ENCODE measurements around the gene KAT2B. TPM values are rescaled to one million over a fixed set of nuclear protein-coding genes. Genes with fewer than 3 reads are reported as not detected.
"Not testable (repeated sequence)": the region's sequence is repeated elsewhere in the genome, so short reads cannot be mapped to it uniquely, and the experiment has no call there.

The KAT2B gene
- total and polyA plus RNA-seq, 8 donors: 3.8 to 208 (median 20.3) TPM

- no peak overlapping the region for H3K4me3 ChIP-seq
- no peaks in the 10 kb centered on the region for H3K9me3 ChIP-seq
- 45 to 82% (median 66%) methylated on average over 5 of the region's 5 CpGs for WGBS, 5 donors
- DNase-seq: no peak
- intact Hi-C loops (cut with DNase I; ENCODE audit: low total_unique reads): no loop called here
- TF ChIP-seq EP300 (IDR thresholded peaks at IDR 0.05): no peak
- peaks cover 47 to 73% (median 59%) of the 10 kb centered on the region in 4 donors for H3K4me1 ChIP-seq
- peak overlapping the region in 4 of 5 donors; percentile 67 to 99 (median 98) for H3K27ac ChIP-seq
- H3K27me3 ChIP-seq: no peaks in the 10 kb centered on the region
- H3K36me3 ChIP-seq: no peaks in the 10 kb centered on the region
Measured at GRCh38 chr3:20042331-20042730, 2.1 kb downstream of the KAT2B start.

GRCh38 chr3:20043396-20043795 lies 3.1 kb downstream of the KAT2B start:
- H3K9me3 ChIP-seq: no peaks in the 10 kb centered on the region
- no peaks in the 10 kb centered on the region for H3K36me3 ChIP-seq
- H3K27ac ChIP-seq: peak overlapping the region; percentile 52 to 99 (median 97)
- peak; percentile 88 to 93 for DNase-seq
- peak overlapping the region in 3 of 4 donors; percentile 0 to 26 (median 8) for H3K4me3 ChIP-seq
- intact Hi-C loops (cut with DNase I; ENCODE audit: low total_unique reads): no loop called here
- WGBS, 5 donors: 5 to 11% (median 8%) methylated on average over 4 of the region's 4 CpGs
- H3K27me3 ChIP-seq: no peaks in the 10 kb centered on the region
- TF ChIP-seq POLR2A (IDR thresholded peaks at IDR 0.05) (no peak), POLR2AphosphoS5 (IDR thresholded peaks at IDR 0.05) (peak in 1 of 3 donors; percentile 28)
- H3K4me1 ChIP-seq: peaks cover 54 to 77% (median 62%) of the 10 kb centered on the region in 4 donors

DNA sequence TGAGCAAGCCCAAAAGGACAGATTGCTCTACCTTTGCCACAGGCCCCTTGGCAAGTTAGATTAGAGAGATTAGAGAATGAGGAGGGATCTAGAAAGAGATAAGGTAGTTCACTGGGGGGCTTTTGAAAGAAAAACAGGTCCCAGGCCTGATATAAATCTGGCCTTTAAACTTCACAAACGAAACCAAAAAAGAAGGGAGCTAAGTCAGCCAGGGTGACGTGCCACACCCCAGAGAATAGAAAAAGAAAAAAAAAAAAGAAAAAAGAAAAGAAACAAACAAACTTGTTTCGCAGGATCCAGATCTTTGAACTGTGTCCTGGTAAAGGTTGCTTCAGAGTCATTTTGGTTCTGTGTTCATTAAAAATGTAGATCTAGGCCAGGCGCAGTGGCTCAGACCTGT lies 3.6 kb downstream of the KAT2B start:
- peaks cover 50 to 77% (median 62%) of the 10 kb centered on the region in 4 donors for H3K4me1 ChIP-seq
- intact Hi-C loops (cut with DNase I; ENCODE audit: low total_unique reads): no loop called here

DNA sequence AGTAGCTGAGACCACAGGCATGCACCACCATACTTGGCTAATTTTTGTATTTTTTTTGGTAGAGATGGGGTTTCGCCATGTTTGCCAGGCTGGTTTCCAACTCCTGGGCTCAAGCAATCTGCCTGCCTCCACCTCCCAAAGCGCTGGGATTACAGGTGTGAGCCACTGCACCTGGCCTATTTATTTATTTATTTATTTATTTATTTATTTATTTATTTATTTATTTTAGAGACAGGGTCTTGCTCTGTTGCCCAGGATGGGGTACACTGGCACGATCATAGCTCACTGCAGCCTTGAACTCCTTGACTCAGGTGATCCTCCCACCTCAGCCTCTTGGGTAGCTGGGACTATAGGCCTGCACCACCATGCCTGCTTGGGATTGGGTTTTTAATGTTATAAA lies 4.9 kb downstream of the KAT2B start:
- peaks cover 49 to 82% (median 65%) of the 10 kb centered on the region in 4 donors for H3K4me1 ChIP-seq
- H3K27ac ChIP-seq; H3K27me3 ChIP-seq; H3K4me3 ChIP-seq; intact Hi-C loops (cut with DNase I; ENCODE audit: low total_unique reads); H3K36me3 ChIP-seq; DNase-seq; H3K9me3 ChIP-seq: not testable (repeated sequence)
- WGBS, 5 donors: 96 to 100% (median 99%) methylated on average over 3 of the region's 3 CpGs

More for the DNA sequence above, 3.6 kb downstream of the KAT2B start:
- H3K4me3 ChIP-seq: peak overlapping the region in 3 of 4 donors; percentile 0 to 26 (median 8)
- H3K27me3 ChIP-seq: no peaks in the 10 kb centered on the region
- no peaks in the 10 kb centered on the region for H3K9me3 ChIP-seq
- peak in 1 of 2 donors; percentile 50 for DNase-seq
- no peaks in the 10 kb centered on the region for H3K36me3 ChIP-seq
- TF ChIP-seq EP300 (IDR thresholded peaks at IDR 0.05) (no peak), POLR2AphosphoS5 (IDR thresholded peaks at IDR 0.05) (no peak), CTCF (IDR thresholded peaks at IDR 0.05) (no peak)
- peak overlapping the region; percentile 52 to 99 (median 97) for H3K27ac ChIP-seq
- 38 to 48% (median 44%) methylated on average over 4 of the region's 4 CpGs for WGBS, 5 donors

DNA sequence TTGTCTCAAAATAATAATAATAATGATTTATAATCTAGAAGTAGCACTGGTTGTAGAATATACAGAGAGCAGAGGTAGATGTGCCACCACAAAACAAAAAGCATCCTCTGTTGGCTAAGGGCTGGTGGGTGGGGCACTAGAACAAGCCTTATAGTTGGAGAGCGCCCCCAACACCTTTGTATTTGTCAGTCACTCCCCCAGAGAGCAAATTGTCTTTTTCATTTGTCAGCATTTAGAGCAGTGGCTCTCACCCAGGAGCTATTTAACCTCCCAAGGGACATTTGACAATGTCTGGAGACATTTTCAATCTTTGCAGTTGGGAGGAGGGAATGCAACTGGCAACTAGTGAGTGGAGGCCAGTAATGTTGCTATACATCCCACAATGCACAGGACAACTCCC lies 6.3 kb downstream of the KAT2B start:
- H3K4me3 ChIP-seq: no peak overlapping the region
- WGBS, 5 donors: 95 to 100% (median 100%) methylated on average over 1 of the region's 1 CpG
- no peaks in the 10 kb centered on the region for H3K36me3 ChIP-seq
- peaks cover 41 to 83% (median 63%) of the 10 kb centered on the region in 4 donors for H3K4me1 ChIP-seq
- H3K27ac ChIP-seq: no peak overlapping the region
- TF ChIP-seq CTCF (IDR thresholded peaks at IDR 0.05) (no peak), POLR2A (IDR thresholded peaks at IDR 0.05) (no peak), POLR2AphosphoS5 (IDR thresholded peaks at IDR 0.05) (no peak), EP300 (IDR thresholded peaks at IDR 0.05) (no peak)
- intact Hi-C loops (cut with DNase I; ENCODE audit: low total_unique reads): no loop called here
- no peaks in the 10 kb centered on the region for H3K27me3 ChIP-seq
- no peaks in the 10 kb centered on the region for H3K9me3 ChIP-seq
- DNase-seq: no peak

DNA sequence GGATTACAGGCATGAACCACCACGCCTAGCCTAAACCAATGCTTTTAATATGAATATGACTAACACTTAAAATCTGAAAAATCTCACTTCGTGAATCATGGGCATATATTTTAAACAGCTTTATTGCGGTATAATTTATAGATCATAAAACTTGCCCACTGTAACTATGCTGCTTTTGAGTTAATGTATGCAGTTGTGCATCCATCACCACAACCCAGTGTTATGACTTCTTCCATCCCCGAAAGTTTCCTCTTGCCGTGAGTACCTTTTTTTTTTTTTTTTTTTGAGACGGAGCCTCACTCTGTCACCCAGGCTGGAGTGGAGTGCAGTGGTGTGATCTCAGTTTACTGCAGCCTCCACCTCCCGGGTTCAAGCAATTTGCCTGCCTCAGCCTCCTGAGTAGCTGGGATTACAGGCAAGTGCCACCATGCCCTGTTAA lies 7.1 kb downstream of the KAT2B start:
- Histone ChIP-seq H3K36me3 (no peaks in the 10 kb centered on the region), H3K9me3 (no peaks in the 10 kb centered on the region), H3K27me3 (no peaks in the 10 kb centered on the region), H3K4me3 (no peak overlapping the region), H3K4me1 (peaks cover 33 to 76% (median 55%) of the 10 kb centered on the region in 4 donors), H3K27ac (peak overlapping the region in 3 of 5 donors; percentile 62 to 66 (median 63))
- intact Hi-C loops (cut with DNase I; ENCODE audit: low total_unique reads): no loop called here
- no peak for DNase-seq
- TF ChIP-seq EP300 (IDR thresholded peaks at IDR 0.05) (no peak), CTCF (IDR thresholded peaks at IDR 0.05) (no peak), POLR2AphosphoS5 (IDR thresholded peaks at IDR 0.05) (no peak), POLR2A (IDR thresholded peaks at IDR 0.05) (no peak)
- WGBS, 5 donors: 68 to 85% (median 78%) methylated on average over 7 of the region's 7 CpGs
